ENCODE measurements around the gene DIABLO.
"Not testable (repeated sequence)": the region's sequence is repeated elsewhere in the genome, so short reads cannot be mapped to it uniquely, and the experiment has no call there.

The DIABLO gene

DNA sequence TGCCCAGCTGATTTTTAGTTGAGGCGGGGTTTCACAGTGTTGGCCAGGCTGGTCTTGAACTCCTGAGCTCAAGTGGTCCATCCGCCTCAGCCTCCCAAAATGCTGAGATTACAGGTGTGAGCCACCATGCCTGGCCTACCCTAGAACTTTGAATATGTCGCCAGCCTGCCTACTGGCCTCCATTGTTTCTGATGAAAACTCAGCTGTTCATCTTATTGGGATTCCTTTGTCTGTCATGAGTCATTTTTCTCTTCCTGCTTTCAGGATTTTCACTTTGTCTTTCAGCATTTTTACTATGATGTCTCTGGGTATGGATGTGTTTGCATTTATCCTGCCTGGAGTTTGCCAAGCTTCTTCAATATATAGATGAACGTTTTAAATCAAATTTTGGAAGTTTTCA lies 30.4 kb downstream of the DIABLO start:
- in situ Hi-C loops (cut with MboI; ENCODE audit: low pct_unique_long_range_greater_than_20kb, low sequenced_read_pairs), result no loop called here
- DNase-seq, result no peak

DNA sequence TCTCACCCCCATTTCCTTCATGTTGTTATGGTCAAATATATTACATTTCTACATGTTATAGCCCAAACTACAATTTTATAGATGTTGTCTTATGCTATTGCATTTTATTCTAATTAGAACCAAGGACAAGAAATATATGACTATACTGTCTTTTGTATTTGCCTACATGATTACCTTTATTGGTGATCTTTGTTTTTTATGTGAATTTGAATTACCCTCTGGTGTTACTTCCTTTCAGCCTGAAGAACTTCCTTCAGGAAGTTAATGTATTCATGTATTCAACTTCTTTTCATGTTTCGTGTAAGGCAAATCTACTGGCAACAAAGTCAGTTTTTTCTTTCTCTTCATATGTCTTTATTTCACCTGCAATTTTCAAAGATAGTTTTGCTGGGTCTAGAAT lies 31.0 kb downstream of the DIABLO start:
- in situ Hi-C loops (cut with MboI; ENCODE audit: low pct_unique_long_range_greater_than_20kb, low sequenced_read_pairs), result no loop called here
- no peak for DNase-seq

GRCh38 chr12:122192441-122192840 lies 33.4 kb downstream of the DIABLO start:
- in situ Hi-C loops (cut with MboI; ENCODE audit: low pct_unique_long_range_greater_than_20kb, low sequenced_read_pairs), result no loop called here
- no peak for DNase-seq

DNA sequence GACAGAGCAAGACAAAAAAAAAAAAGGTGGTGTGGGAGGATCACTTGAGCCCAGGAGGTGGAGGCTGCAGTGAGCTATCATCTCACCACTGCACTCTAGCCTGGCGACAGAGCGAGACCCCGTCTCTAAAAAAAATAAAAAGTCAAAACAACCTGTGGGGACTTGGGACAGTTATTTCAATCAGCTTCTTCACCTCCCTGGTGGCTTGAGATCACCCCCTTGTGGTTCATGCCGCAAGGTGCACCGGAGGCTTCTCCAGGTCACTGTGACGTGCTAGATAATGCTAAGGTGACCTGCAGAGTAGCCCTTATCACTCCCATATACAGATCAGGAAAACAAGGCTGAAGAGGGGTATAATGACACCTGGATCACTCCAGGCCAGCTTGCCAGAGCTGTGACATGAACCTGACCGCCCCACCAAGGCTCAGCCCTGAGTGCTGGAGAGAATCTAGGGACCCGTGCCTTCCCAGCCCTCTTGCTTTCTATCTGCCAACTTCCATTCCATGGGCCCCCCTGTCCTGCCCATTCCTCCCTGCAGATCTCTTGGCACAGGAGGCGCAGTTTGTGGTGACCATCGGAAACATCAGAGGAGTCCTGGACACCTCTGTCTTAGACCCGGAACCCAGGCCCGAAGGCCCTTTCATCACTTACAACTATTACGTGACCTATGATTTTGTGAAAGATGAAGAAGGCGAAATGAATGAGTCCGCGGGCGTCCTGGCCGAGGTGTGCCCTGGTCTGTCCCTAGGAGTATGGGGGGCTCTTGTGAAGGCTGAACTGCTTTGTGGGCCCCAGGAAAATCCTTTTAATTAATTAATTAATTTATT lies 34.8 kb downstream of the DIABLO start:
- in situ Hi-C loops (cut with MboI; ENCODE audit: low pct_unique_long_range_greater_than_20kb, low sequenced_read_pairs), result no loop called here
- peak; percentile 80 for DNase-seq

DNA sequence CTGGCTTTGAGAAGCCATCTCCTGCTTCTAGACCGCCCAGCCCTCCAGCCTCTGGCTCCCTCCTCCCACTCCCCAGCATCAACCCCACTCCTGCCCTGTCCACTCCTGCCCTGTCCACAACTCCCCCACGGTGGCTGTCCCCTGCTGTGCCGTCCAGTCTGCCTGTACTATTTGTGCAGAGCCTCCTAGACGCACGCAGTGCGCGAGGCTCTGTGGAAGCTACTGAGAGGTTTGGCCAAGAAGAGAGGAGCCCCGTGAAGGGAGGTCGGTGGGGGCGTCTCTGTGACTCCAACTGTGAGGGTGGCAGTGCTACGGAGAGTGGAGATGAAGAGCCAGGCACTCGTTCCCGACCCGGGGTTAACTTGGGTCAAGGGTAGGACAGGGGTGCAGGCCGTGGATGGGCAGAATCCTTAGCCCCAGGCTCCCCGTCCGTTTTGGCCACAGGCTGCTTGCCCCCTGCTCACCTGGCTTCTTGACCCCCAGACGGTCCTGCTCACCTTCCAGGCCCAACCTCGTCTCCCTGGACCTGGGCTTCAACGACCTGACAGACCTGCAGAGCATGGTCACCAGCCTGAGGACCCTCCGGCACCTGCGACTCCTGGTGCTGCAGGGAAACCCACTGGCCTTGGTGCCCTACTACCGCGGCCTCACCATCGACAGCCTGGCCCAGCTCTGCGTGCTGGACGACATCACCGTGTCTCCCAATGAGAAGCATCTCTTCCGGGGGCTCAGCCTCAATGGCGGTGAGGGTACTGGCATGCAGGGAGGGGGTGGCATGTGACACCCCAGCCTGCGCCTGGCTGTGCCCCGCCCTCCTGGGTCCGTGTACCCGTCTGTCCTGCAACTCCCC lies 36.0 kb downstream of the DIABLO start:
- DNase-seq, result no peak
- in situ Hi-C loops (cut with MboI; ENCODE audit: low pct_unique_long_range_greater_than_20kb, low sequenced_read_pairs), result no loop called here

DNA sequence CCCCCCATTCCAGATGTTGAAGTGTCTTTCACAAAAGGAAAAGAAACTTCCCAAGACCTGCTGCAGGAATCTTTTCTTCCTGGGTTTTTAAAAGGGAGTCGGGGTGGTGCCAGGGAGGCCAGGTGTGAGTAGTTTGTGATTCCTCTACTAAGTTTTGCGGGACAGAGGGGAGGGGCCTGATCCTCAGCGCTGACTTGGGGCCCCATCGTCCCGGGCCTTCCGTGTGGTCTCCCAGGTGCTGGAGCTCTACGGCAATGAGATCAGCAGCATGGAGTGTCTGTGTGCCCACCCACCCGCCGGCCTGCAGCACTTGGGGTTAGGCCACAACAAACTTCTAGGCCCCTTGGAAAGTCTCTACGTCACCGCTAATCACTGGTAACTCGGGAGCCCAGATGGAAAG lies 38.4 kb downstream of the DIABLO start:
- DNase-seq, result no peak
- in situ Hi-C loops (cut with MboI; ENCODE audit: low pct_unique_long_range_greater_than_20kb, low sequenced_read_pairs), result no loop called here

DNA sequence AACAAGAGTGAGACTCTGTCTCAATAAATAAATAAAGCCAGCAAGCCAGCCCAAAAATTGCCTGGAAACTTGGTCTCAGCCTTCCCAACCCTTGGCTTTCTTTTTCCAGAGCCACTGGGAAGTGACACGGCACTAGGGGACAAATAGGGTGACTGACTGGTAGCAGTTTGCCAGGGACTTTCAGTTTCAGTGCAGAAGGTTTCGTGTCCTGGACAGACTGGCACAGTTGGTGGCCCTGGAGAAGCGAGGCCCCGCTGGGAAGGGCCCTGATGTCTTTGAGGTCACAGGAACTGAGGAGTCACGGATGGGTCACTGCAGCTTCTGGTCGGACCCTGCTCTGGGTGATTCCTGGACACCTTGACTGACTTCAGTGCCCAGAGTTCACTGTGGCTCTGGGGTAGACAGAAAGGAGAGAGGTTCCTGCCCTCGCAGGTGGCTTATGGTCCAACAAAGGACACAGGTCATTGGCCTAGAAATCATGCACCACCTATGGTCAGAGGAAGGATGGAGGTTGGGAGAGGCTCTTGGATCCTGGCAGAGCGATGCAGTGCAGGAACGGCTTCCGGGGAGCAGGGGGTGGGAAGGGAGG lies 40.3 kb downstream of the DIABLO start:
- in situ Hi-C loops (cut with MboI; ENCODE audit: low pct_unique_long_range_greater_than_20kb, low sequenced_read_pairs), result no loop called here
- DNase-seq, result no peak

- in situ Hi-C loops (cut with MboI; ENCODE audit: low pct_unique_long_range_greater_than_20kb, low sequenced_read_pairs), result no loop called here
- DNase-seq, result no peak
Measured at GRCh38 chr12:122185079-122185478, 40.8 kb downstream of the DIABLO start.

- DNase-seq, result peak; percentile 92
- in situ Hi-C loops (cut with MboI; ENCODE audit: low pct_unique_long_range_greater_than_20kb, low sequenced_read_pairs), result no loop called here
Measured at GRCh38 chr12:122184517-122184916, 41.3 kb downstream of the DIABLO start.

- DNase-seq, result no peak
- in situ Hi-C loops (cut with MboI; ENCODE audit: low pct_unique_long_range_greater_than_20kb, low sequenced_read_pairs), result no loop called here
Measured at GRCh38 chr12:122183588-122183940, 42.3 kb downstream of the DIABLO start.

DNA sequence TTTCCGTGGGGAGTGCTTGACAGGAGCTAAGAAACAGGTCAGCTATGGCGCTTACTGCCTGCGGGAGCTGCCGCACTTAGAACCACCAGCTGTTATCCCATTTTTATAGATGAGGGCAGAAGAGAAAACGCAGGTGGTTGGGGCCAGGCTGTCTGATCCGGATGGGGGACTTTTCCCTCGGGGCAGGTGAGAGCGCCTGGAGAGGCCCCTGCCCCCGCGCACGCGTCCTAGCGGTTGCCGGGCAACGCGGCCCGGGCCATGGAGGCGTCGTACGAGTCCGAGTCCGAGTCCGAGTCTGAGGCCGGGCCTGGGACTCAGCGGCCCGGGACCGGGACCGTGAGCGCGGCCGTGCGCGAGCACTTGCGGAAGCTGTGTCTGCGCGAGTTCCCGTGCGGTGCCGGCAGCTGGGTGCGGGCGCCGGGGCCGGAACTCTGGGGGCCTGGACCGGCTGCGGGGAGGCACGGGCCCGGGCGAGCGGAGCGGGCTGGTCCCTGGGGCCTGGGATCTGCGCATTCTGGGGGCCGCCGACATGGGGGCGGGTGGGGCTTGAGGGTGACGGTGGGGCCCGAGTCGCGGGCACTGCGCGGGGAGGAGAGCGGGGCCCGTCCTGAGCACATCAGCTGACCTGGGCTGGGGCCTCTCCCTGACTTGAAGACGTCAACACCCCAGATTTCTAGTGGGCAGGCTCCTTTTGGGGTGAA lies 42.8 kb downstream of the DIABLO start, which contains the start of gene LRRC43:
TSS of gene LRRC43 (plus strand) at position 237 of the 701 bp plus-strand sequence. CDS start at position 259, 22 bp downstream.
- in situ Hi-C loops (cut with MboI; ENCODE audit: low pct_unique_long_range_greater_than_20kb, low sequenced_read_pairs), result no loop called here
- no peak for DNase-seq

- DNase-seq; in situ Hi-C loops (cut with MboI; ENCODE audit: low pct_unique_long_range_greater_than_20kb, low sequenced_read_pairs): not testable (repeated sequence)
Measured at GRCh38 chr12:122176473-122176872, 49.4 kb downstream of the DIABLO start.

DNA sequence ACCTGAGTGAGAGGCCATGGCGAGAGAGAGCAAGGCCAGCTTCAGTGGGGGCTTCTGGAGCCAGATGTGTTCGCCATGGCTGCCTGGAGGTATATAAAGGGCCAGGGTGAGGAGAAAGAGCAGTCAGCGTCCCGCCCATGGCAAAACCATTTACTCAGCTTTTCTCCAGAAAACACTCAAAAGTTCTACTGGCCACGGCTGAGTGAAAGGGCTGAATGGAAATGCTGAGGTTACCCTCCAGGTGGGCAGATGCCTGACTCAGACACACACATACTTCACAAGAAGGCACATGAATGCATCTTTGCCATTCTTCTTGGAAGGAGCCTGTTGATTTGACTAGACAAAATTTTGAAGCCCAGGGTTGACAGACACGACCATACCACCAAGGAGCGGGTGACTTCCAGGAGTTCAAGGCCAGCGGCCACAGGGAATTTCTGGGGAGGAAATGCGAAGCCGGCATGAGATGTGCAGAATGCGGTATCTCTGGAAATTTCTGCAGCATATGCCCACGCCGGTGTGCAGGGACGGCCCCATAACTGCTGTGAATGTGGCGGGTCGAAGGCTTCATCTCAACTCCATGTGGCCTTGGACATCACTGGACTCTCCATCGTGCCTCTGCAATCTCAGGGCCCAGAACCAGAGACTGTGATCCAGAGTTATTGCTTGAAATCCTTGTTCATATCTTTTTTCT lies 51.6 kb downstream of the DIABLO start, which contains the start of gene IL31:
TSS of gene IL31 (minus strand) at position 67 of the 691 bp plus-strand sequence. CDS start at position 18, 49 bp downstream.
- in situ Hi-C loops (cut with MboI; ENCODE audit: low pct_unique_long_range_greater_than_20kb, low sequenced_read_pairs), result no loop called here

GRCh38 chr12:122172262-122172939 lies 53.5 kb downstream of the DIABLO start:
- in situ Hi-C loops (cut with MboI; ENCODE audit: low pct_unique_long_range_greater_than_20kb, low sequenced_read_pairs), result no loop called here
- no peak for DNase-seq

More for the DNA sequence above, 51.6 kb downstream of the DIABLO start, which contains the start of gene IL31:
- DNase-seq, result no peak

DNA sequence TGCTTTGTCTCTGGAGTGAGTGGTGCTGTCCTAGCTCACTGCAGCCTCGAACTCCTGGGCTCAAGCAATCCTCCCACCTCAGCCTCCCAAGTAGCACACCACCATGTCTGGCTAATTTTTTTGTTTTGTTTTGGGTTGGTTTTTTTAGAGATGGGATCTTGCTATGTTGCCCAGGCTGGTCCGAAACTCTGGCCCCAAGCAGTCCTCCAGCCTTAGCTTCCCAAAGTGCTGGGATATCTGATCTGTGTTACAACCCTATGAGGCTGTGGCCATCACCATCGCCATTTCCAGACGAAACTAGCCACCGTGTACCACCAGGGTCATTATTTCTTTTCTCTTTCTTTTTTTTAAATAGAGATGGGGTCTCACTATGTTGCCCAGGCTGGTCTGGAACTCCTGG lies 54.5 kb downstream of the DIABLO start:
- no peak for DNase-seq
- in situ Hi-C loops (cut with MboI; ENCODE audit: low pct_unique_long_range_greater_than_20kb, low sequenced_read_pairs), result no loop called here

DNA sequence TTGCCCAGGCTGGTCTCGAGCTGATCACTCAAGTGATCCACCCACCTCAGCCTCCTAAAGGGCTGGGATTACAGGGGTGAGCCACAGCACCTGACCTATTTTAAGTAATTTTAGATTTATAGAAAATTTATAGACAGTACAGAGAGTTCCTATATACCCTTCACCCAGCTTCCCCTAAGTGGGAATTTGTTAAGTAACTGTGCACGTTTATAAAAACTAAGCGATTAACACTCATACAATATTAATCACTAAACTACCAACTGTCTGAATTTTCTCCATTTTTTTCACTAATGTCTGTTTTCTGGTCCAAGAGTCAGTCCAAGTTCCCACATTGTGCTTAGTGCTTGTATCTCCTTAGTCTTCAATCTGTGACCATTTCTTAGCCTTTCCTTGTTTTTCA lies 57.4 kb downstream of the DIABLO start:
- DNase-seq, result no peak
- in situ Hi-C loops (cut with MboI; ENCODE audit: low pct_unique_long_range_greater_than_20kb, low sequenced_read_pairs), result no loop called here

DNA sequence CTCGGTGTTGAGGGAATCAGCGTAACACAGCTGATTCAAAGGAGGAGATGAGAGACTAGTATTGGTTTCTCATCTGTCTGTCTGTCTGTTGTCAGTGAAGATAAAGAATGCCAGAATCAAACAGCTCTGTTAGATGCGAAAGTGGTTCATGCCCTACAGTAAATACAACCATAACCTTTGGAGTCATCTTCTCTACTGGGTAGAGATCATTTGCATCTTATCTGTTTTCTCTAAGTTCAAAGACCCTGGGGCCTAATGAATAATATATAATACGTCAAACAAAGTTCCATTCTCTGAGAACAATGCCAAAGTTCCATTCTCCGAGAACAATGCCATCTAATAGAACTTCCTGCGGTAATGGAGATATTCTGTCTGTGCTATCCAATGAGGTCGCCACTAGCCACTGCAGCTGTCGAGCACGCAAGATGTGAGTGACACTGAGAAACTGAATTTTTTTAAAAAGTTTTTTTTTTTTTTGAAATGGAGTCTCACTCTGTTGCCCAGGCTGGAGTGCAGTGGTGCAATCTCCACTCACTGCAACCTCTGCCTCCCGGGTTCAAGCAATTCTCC lies 58.4 kb downstream of the DIABLO start:
- in situ Hi-C loops (cut with MboI; ENCODE audit: low pct_unique_long_range_greater_than_20kb, low sequenced_read_pairs), result no loop called here
- no peak for DNase-seq

Measured in KBM-7 (cell line).